H9 (cell line): ENCODE measurements around the gene UBXN11. TPM values are rescaled to one million over a fixed set of nuclear protein-coding genes. Genes with fewer than 3 reads are reported as not detected.
A peak's percentile ranks its signal among the peaks of the same experiment; 100 is the strongest.

Experiments
- DNase-seq: peaks from one replicate; pipeline ENCODE4 v3.0.0-alpha.2; 2017
- H2AFZ ChIP-seq: one replicate; pipeline ENCODE4 v1.6.1; 2013; ENCODE audit warnings: mild to moderate bottlenecking, low read length, control low read depth, moderate library complexity
- H2AK5ac ChIP-seq: 2 replicates; pipeline ENCODE4 v1.6.1; 2013; ENCODE audit warnings: low read length, control low read depth, mixed read lengths; ENCODE audit not compliant: insufficient read length
- H2BK120ac ChIP-seq: one replicate; pipeline ENCODE4 v1.6.1; 2013; ENCODE audit warnings: low read depth, mild to moderate bottlenecking, low read length, control low read depth, inconsistent platforms; ENCODE audit not compliant: poor library complexity, severe bottlenecking
- H2BK12ac ChIP-seq: 2 replicates; pipeline ENCODE4 v1.6.1; 2013; ENCODE audit warnings: low read length, control low read depth, mixed read lengths, low read depth; ENCODE audit not compliant: insufficient read length
- H2BK15ac ChIP-seq: 2 replicates; pipeline ENCODE4 v1.6.1; 2013; ENCODE audit warnings: low read depth, low read length, control low read depth
- H2BK20ac ChIP-seq: one replicate; pipeline ENCODE4 v1.6.1; 2013; ENCODE audit warnings: low read depth, mild to moderate bottlenecking, low read length, control low read depth, inconsistent platforms; ENCODE audit not compliant: poor library complexity, severe bottlenecking
- H2BK5ac ChIP-seq: 2 replicates; pipeline ENCODE4 v1.6.1; 2013; ENCODE audit warnings: low read length, control low read depth, mixed read lengths; ENCODE audit not compliant: insufficient read length
- H3K14ac ChIP-seq: 2 replicates; pipeline ENCODE4 v1.6.1; 2013; ENCODE audit warnings: low read length, control low read depth; ENCODE audit not compliant: insufficient read depth
- H3K18ac ChIP-seq: 2 replicates; pipeline ENCODE4 v1.6.1; 2013; ENCODE audit warnings: low read depth, mild to moderate bottlenecking, mixed read lengths, low read length, control low read depth; ENCODE audit not compliant: insufficient read length
- H3K23ac ChIP-seq: 2 replicates; pipeline ENCODE4 v1.6.1; 2013; ENCODE audit warnings: low read length, control low read depth, mixed read lengths, low read depth; ENCODE audit not compliant: insufficient read length
- H3K23me2 ChIP-seq: 2 replicates; pipeline ENCODE4 v1.6.1; 2013; ENCODE audit warnings: low read depth, mild to moderate bottlenecking, mixed read lengths, low read length, control low read depth; ENCODE audit not compliant: insufficient read length, poor library complexity, severe bottlenecking
- H3K27ac ChIP-seq: 2 replicates; pipeline ENCODE4 v1.5.1; 2013; ENCODE audit warnings: low read length, control low read depth, mixed read lengths, low read depth; ENCODE audit not compliant: insufficient read length
- H3K27me3 ChIP-seq: 2 replicates; pipeline ENCODE4 v1.6.1; 2013; ENCODE audit warnings: low read length, control low read depth, inconsistent platforms; ENCODE audit not compliant: insufficient read depth
- H3K4ac ChIP-seq: 2 replicates; pipeline ENCODE4 v1.6.1; 2013; ENCODE audit warnings: low read depth, mild to moderate bottlenecking, control low read depth, inconsistent platforms, low read length, moderate library complexity
- H3K4me1 ChIP-seq: 2 replicates; pipeline ENCODE4 v1.6.1; 2013; ENCODE audit warnings: low read length, control low read depth, inconsistent platforms; ENCODE audit not compliant: insufficient read depth
- H3K4me2 ChIP-seq: 2 replicates; pipeline ENCODE4 v1.6.1; 2013; ENCODE audit warnings: low read length, control low read depth, mixed read lengths; ENCODE audit not compliant: insufficient read length, insufficient read depth
- H3K56ac ChIP-seq: 2 replicates; pipeline ENCODE4 v1.6.1; 2013; ENCODE audit warnings: low read depth, mild to moderate bottlenecking, mixed read lengths, low read length, control low read depth; ENCODE audit not compliant: insufficient read length
- H3K79me1 ChIP-seq: 2 replicates; pipeline ENCODE4 v1.6.1; 2013; ENCODE audit warnings: low read depth, mild to moderate bottlenecking, moderate library complexity, low read length, control low read depth, inconsistent platforms; ENCODE audit not compliant: insufficient read depth, poor library complexity, severe bottlenecking
- H3K79me2 ChIP-seq: 2 replicates; pipeline ENCODE4 v1.6.1; 2013; ENCODE audit warnings: low read length, control low read depth, inconsistent platforms; ENCODE audit not compliant: insufficient read depth
- H3K9ac ChIP-seq: 2 replicates; pipeline ENCODE4 v1.6.1; 2013; ENCODE audit warnings: low read length, control low read depth, mixed read lengths; ENCODE audit not compliant: insufficient read length; ENCODE audit errors: extremely low read depth
- H3K9me3 ChIP-seq: one replicate; pipeline ENCODE4 v1.6.1; 2013; ENCODE audit warnings: low read depth, low read length, inconsistent platforms; ENCODE audit not compliant: control insufficient read depth
- H3T11ph ChIP-seq: one replicate; pipeline ENCODE4 v1.6.1; 2013; ENCODE audit warnings: mild to moderate bottlenecking, low read length, control low read depth, inconsistent platforms
- H4K20me1 ChIP-seq: one replicate; pipeline ENCODE4 v1.6.1; 2013; ENCODE audit not compliant: control insufficient read depth, insufficient read length, insufficient read depth
- H4K5ac ChIP-seq: 2 replicates; pipeline ENCODE4 v1.6.1; 2013; ENCODE audit warnings: low read depth, mild to moderate bottlenecking, mixed read lengths, low read length, control low read depth; ENCODE audit not compliant: insufficient read length
- H4K8ac ChIP-seq: replicated peaks from 2 replicates; pipeline ENCODE4 v1.6.1; 2013; ENCODE audit warnings: low read length, control low read depth, mixed read lengths, low read depth; ENCODE audit not compliant: insufficient read length
- H4K91ac ChIP-seq: 2 replicates; pipeline ENCODE4 v1.6.1; 2013; ENCODE audit warnings: low read depth, mild to moderate bottlenecking, moderate library complexity, mixed read lengths, low read length, control low read depth; ENCODE audit not compliant: insufficient read length
- H3K27ac Mint-ChIP-seq, 3 experiments: 2 replicates in 2 of 3; 3 replicates in 1 of 3; pipeline ENCODE4 v1.8.0; 2020 to 2021; ENCODE audit warnings: mixed read lengths in 3 of 3, mild to moderate bottlenecking in 1 of 3, moderate library complexity in 1 of 3
- H3K27me3 Mint-ChIP-seq: 2 replicates; pipeline ENCODE4 v1.8.0; 2021; ENCODE audit warnings: low read depth, mild to moderate bottlenecking, moderate library complexity, mixed read lengths
- H3K36me3 Mint-ChIP-seq, 3 experiments: 2 replicates in 2 of 3; 3 replicates in 1 of 3; pipeline ENCODE4 v1.8.0; 2020 to 2021; ENCODE audit warnings: low read depth in 3 of 3, mixed read lengths in 3 of 3; ENCODE audit not compliant: insufficient read depth in 1 of 3
- H3K4me1 Mint-ChIP-seq, 2 experiments: 2 replicates each; pipeline ENCODE4 v1.8.0; 2020; ENCODE audit warnings: mixed read lengths in 2 of 2
- H3K4me3 Mint-ChIP-seq, 2 experiments: 2 replicates in 1 of 2; 3 replicates in 1 of 2; pipeline ENCODE4 v1.8.0; 2020 to 2021; ENCODE audit warnings: mild to moderate bottlenecking in 2 of 2, mixed read lengths in 2 of 2, moderate library complexity in 1 of 2
- H3K9me3 Mint-ChIP-seq, 2 experiments: 2 replicates in 1 of 2; 3 replicates in 1 of 2; pipeline ENCODE4 v1.8.0; 2020; ENCODE audit warnings: mild to moderate bottlenecking in 2 of 2, mixed read lengths in 2 of 2, moderate library complexity in 1 of 2
- CTCF ChIP-seq: fragments of 200-600 bp; sonication (generic); conservative IDR thresholded peaks from 3 replicates; pipeline ENCODE4 v1.8.0; 2021; ENCODE audit warnings: antibody characterized with exemption, mild to moderate bottlenecking
- WGBS: extraction: QIAGEN DNeasy Blood & Tissue Kit; methylation state at CpG from one replicate; pipeline ENCODE4 v1.1.7; 2013; ENCODE audit warnings: missing lambda C conversion rate, low lambda C conversion rate, mixed read lengths; ENCODE audit not compliant: insufficient read length; ENCODE audit errors: extremely low coverage; 5-methylcytosine and 5-hydroxymethylcytosine counted together
- total RNA-seq: library from RNA; stranded (reverse); gene quantifications from 2 replicates; pipeline ENCODE4 v1.2.1, GENCODE V29; 2021

Gene UBXN11
- total RNA-seq, 1 experiment from 2014 or later, result 13.7 TPM

DNA sequence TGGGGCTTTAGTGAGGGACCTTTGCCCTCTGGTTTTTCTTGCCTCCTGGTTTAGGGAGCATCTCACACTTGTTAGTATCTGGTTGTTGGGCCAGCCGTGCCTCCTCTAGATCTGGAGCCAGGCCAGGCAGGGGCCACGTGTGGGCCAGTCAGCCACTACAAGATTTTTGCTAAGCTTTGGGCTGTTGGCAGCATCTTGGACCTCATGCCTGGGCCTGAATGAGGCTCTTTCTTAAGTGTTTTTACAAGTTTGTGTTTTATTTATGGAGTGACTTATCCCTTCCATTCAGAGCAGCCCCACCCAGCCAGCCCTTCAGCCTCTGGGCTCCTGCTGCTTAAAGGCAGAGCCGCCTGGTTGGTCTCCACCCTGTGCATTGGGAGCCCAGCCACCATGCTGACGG is 28.1 kb downstream of the UBXN11 start:
- H3K4ac ChIP-seq, result no peak overlapping the region
- H3K36me3 Mint-ChIP-seq, result peaks cover 46 to 61% (median 55%) of the 10 kb centered on the region in 3 experiments
- H3K27ac Mint-ChIP-seq, result peak overlapping the region in 1 of 3 experiments; percentile 69; a peak in 1 of 7 replicates
- no peaks in the 10 kb centered on the region for H3K27me3 ChIP-seq
- H4K91ac ChIP-seq, result no peak overlapping the region
- no peak overlapping the region for H3K4me3 Mint-ChIP-seq
- H3K27me3 Mint-ChIP-seq, result no peaks in the 10 kb centered on the region; the same call in 1 of the 2 replicates
- no peak overlapping the region for H4K8ac ChIP-seq
- no peak overlapping the region for H3T11ph ChIP-seq
- H2BK15ac ChIP-seq, result no peak overlapping the region
- H3K18ac ChIP-seq, result no peak overlapping the region
- no peak overlapping the region for H3K14ac ChIP-seq
- no peak for TF ChIP-seq CTCF
- H3K79me2 ChIP-seq, result no peaks in the 10 kb centered on the region
- no peak overlapping the region for H4K5ac ChIP-seq
- H2AK5ac ChIP-seq, result no peak overlapping the region
- no peaks in the 10 kb centered on the region for H3K9me3 ChIP-seq
- peaks cover 13% of the 10 kb centered on the region for H3K23me2 ChIP-seq
- no CpG with 5 or more reads among the region's 4 CpGs for WGBS
- H3K23ac ChIP-seq, result no peak overlapping the region
- no peak for DNase-seq
- no peak overlapping the region for H3K9ac ChIP-seq
- H3K4me2 ChIP-seq, result no peak overlapping the region
- no peak overlapping the region for H3K56ac ChIP-seq
- H2BK12ac ChIP-seq, result no peak overlapping the region
- peaks cover 2% of the 10 kb centered on the region for H4K20me1 ChIP-seq
- H3K27ac ChIP-seq, result no peak overlapping the region
- H2BK5ac ChIP-seq, result no peak overlapping the region
- no peak overlapping the region for H2BK20ac ChIP-seq
- no peaks in the 10 kb centered on the region for H3K9me3 Mint-ChIP-seq
- no peak overlapping the region for H2BK120ac ChIP-seq
- peaks cover 11% of the 10 kb centered on the region; the same call in 1 of the 2 replicates for H3K4me1 ChIP-seq
- H2AFZ ChIP-seq, result no peak overlapping the region
- H3K4me1 Mint-ChIP-seq, result peaks cover 52 to 54% of the 10 kb centered on the region in 2 experiments
- no peaks in the 10 kb centered on the region for H3K79me1 ChIP-seq
